ENCODE results near the gene STS.
"Not testable (repeated sequence)": the region's sequence is repeated elsewhere in the genome, so short reads cannot be mapped to it uniquely, and the experiment has no call there.

Gene STS

DNA sequence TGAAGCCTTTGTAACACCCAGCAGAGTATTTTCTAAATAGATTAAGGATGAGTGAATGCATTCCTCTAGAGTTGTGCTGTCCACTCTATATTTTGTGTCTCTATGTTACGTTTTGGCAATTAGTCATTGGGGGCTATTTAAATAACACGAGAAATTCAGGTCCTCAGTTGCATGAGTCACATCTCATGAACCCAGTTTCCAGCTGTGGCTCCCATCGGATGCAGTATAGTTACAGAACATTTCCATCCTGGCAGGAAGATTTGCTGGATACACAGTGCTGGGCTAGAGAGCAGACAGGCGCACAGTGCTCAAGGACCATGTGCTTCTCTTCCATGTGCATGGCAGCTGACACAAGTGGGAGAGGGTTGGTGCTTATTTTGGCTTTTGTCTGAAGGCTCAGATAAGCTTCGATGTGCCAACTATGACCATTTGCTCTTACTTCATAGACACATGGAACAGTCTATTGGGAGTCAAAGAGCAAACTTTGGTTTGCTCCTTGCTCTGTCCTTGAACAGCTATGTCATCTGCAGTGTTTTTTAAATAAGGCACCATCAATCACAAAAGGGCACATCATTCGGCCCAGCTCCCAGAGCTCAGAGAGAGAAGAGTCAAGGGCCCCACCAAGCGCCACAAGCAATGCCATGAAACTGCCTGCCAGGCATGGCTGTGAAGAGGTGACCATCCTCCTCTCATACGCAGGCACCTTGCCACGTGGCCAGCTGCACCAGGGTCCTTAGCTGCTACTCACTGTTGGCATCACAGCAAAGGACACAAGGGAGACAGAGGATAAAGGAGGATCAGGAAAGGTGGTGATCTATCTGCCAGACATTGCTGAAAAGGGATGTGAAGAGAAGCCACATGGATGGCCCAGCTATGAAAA lies 8.1 kb upstream of the STS start:
- no peak for DNase-seq (ENCODE audit: low read depth in 2 of 2)

- DNase-seq (ENCODE audit: low read depth in 2 of 2): no peak
These were observed 4.4 kb upstream of the STS start for GRCh38 chrX:7143076-7143475.

DNA sequence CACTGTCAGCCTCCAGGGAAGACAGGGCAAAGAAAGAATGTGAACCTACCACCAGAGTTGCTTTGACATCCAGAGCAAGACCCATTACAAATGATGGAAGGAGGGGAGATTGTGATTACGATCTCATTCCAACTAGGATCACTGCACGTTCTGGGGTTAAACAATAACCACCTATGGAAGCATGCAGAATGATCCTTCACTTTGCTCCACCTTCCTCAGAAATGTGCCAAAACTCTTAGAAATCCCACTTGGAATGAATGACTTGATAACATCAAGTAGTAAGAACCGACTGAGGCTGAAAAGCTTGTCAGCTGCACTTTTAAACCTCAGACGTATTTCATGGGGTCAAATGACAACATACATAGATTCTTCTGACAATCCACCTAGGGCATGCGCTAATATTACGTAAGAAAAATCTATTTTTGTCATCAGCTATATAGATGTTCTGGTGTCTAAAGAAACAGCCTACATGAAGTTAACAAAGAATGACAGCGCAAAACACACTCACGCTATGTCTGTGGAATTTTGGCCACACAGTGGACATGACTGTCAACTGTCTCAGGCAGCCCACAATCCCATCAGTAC lies 3.5 kb upstream of the STS start:
- no peak for DNase-seq (ENCODE audit: low read depth in 2 of 2)

- DNase-seq (ENCODE audit: low read depth in 2 of 2): no peak
These were observed 2.1 kb upstream of the STS start for GRCh38 chrX:7145454-7145853.

DNA sequence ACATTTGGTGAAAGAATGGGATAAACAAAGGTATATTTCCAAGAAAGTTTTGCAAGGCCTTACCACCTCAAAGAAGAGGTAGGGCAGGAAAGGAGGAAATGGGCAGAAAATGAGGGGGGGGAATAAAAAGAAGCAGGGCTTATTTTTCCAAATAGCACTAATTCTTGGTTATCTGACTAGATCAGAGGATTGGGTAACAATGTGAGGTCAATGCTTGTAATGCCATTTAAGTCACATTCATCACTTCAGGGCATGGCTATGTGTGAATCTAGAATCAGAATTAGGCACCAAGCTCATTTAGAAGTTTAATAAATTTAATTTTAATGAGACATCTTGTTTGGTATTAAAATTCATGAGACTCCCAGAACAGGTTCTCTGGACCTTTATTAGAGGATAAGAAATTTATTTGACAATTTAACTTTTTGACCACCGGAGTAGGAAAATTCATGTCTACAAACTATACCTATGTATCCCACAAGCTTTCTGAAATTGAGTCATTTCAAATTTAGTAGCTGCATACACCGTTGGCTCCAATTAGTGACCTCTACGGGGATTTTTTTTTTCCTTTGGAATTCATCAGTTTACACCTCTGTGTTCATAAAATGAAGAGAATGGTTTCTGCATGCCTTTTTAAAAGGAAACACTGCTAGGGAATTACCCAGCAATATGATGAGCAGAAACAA lies 1.4 kb upstream of the STS start:
- DNase-seq (ENCODE audit: low read depth in 2 of 2): no peak

DNA sequence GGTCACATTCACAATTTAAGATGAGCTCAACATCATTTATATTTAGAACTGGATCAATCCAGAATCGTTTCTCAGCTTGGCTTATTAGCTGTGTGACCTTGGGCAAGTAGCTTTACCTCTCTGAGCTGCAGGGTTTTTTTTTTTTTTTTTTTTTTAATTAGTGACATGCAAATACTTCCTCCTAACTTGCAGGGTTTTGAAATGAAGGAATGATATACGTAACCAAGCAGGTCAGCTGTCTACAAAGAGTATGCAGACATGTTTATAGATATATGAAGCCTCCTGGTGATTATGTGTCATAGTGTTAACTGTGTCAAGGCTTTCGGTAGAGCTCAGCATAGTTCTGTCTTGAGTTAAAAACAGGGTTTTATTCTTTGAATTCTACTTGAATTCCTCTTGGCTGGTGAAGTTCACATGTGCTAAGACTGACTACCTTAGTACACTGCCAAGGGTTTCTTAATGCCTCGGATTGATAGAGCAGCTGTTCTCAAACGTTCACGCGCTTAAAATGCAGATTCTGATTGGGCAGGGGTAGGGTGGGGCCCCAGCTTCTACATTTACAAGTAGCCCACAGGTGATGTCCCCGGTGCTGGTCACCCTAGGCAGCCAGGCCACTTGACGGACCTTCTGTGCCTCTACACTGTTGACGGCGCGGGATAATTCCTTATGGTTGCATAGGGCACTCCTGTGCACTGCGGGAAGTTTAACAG lies 654 bp upstream of the STS start:
- peak; percentile 0 to 3 for DNase-seq (ENCODE audit: low read depth in 2 of 2)

GRCh38 chrX:7147978-7148854 lies 704 bp downstream of the STS start, which contains the start of gene PUDP:
Gene PUDP, minus strand, starts transcription at chrX:7148153. Its CDS starts 40 bp downstream, at chrX:7148113.
- peak; percentile 58 to 70 for DNase-seq (ENCODE audit: low read depth in 2 of 2)

DNA sequence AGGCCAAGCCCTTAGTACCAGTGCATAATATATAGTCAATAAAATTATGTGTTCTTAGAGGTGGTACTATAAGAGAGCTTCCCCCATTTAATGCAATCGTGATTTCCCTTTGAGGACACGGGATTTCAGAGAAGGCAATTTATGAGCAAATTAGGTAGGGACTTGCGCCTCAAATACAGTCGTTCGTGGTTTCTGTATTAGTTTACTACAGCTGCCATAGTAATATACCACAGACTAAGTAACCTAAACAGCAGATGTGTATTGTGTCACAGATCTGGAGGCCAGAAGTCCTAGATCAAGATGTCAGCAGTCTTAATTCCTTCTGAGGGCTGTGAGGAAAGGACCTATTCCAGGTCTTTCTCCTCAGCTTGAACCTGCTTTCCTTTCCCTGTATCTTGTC lies 1.9 kb downstream of the STS start:
- no peak for DNase-seq (ENCODE audit: low read depth in 2 of 2)

- DNase-seq (ENCODE audit: low read depth in 2 of 2): no peak
These were observed 5.7 kb downstream of the STS start for GRCh38 chrX:7153231-7153630.

DNA sequence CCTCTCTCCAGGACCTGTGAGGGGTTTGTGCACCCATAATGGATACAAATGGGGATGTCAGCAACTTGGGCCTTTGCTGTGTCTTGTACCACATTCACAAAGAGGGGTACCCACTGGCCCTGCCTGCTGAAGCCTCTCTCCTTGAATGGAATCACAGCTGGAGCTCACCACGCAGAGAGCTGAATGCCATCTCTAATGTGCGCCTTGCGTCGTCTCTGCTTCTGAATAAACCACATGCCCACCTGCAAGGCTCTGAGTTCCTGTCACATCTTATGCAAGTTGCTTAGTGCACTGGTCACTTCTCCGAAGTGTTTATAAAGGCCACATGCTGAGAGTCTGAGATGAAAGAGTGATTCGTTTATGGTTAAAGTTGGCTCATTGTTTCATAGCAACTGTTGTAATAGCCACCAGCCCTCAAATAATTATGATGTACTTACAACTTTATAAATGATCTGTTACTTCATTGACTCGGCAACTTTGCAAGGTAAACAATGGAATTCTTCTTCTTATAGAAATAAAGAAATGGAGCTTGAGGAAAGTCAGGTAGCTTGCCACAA lies 6.6 kb downstream of the STS start:
- DNase-seq (ENCODE audit: low read depth in 2 of 2): no peak

DNA sequence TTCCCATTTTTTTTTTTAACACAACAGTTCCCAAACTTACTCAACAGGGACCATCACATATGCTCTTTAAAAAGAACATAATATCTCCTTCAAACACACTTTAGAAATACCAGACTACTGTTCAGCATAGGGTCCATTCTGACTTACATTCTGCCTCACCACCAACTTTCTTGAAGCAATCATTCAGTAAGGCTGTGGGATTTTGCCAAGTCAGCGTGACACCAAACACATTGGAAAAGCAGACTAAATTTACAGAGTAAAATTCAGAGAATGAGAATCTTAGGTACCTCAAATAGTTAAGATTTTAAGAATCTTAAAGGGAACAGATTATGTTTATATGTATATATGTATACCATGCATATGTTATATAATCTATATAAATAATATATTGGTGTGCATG lies 7.7 kb downstream of the STS start:
- DNase-seq (ENCODE audit: low read depth in 2 of 2): no peak

DNA sequence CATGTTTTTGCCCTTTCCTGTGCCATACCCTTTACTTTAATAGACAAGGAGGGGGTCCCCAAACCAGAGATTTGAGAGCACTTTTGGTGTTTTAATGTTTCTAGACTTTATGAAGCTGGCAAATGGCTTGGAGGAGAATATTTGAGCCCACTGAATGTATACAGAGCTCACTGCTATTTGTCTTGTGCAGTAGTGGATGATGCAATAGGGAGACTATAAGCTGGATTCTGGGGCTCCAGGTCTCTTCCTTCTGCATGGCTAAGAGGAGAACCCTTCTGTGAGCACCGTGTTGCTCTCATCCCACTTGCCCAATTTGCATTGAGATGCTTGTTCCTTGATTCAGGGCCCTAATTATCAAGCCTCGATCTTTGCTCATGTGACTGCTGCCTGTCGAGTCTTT lies 9.4 kb downstream of the STS start:
- DNase-seq (ENCODE audit: low read depth in 2 of 2): no peak

GRCh38 chrX:7158468-7158990 lies 11.0 kb downstream of the STS start:
- no peak for DNase-seq (ENCODE audit: low read depth in 2 of 2)

DNA sequence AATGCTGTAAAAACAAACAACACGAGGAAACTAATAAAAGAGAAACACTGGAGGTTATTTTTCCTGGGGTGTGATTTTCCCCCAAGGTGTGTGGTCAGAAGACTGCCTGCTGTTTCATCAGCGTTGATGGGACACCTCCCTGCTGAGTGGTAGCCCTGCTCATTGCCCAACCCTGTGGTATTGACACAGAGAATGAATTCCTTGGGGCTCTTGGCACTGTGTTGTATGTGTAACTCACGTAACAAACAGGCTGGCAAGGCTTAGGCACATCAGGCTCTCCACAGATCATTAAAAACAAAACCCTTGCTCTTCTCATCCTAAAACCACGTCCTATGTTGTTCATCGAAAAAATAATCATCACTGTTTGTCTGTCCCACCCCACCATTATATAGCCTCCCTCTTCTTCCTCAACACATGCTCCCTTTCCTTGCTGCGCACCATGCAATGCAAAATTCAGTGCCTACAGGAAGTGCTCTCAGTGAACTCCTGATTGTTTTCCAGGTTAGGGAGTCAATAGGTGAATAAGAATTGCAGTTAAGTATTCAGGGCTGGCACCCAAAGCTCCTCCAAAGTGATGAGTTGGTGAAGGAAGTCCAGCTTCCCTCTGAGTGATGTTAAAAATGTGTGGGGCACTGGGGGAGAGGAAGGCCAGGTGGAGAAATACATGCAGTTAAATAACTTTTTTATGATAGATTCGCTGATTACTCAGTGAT lies 11.8 kb downstream of the STS start:
- no peak for DNase-seq (ENCODE audit: low read depth in 2 of 2)

DNA sequence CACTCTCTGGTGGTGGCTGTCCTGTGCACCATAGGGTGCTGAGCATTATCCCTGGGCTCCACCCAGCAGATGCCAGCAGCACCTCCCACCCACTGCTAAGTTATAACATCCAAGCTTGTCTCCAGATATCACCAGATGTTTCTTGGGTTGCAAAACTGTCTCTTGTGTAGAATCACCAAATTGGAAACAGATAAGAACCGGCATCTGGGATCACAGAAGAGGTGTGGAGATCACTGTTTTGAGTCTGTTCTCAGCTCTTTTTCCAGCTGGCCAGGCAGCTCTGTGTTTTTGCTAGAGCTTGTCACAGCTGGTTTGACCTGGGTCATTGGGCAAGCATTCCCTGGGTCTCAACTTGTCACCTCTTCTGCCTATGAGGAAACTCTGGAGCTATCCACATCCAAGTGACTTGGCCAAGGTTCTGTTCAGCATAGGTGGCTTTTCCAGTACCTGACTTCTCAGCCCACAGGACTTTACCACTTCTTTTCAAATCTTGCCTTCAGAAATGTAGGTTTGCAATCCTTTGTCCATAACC lies 15.7 kb downstream of the STS start:
- DNase-seq (ENCODE audit: low read depth in 2 of 2): no peak

GRCh38 chrX:7164174-7164573 lies 16.7 kb downstream of the STS start:
- no peak for DNase-seq (ENCODE audit: low read depth in 2 of 2)

GRCh38 chrX:7168371-7168770 lies 20.9 kb downstream of the STS start:
- no peak for DNase-seq (ENCODE audit: low read depth in 2 of 2)

DNA sequence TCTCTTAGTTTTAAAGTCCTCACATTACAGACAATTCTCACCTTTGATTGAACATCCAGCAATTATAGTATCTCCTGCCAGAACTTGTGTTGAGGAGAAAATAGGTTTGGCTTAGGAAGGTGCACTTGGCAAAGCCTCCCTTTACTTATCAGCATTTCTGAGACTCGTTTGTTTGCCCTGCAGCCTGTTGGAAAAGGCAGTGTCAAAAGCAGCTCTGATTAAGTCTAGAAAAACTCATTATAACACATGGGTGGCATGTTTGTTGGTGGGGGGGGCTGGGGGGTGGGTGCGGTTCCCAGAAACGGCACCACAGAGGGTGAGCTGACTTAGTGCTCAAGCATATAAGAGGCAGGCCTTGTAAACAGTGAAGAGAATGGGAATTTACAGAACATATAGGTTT lies 22.1 kb downstream of the STS start:
- DNase-seq (ENCODE audit: low read depth in 2 of 2): no peak

DNA sequence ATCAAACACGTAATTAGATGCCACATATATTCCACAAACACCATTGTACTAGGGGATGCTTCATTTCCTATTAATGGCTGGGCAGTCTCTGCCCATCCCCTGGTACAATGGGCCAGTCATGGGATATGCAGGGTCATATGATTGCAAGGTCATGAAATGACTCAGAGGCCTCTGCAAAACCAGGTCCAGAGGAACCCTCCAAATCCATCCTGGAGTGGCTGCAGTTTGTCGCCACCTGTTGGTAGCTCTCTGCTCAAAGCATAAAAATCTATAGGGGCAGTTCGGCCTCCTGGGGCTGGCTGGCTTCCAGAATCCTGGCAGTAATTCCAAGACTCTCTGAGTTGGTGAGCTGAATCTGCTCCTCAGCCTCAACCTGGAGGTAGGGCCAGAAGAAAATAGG lies 23.4 kb downstream of the STS start:
- DNase-seq (ENCODE audit: low read depth in 2 of 2): peak; percentile 20 to 22

DNA sequence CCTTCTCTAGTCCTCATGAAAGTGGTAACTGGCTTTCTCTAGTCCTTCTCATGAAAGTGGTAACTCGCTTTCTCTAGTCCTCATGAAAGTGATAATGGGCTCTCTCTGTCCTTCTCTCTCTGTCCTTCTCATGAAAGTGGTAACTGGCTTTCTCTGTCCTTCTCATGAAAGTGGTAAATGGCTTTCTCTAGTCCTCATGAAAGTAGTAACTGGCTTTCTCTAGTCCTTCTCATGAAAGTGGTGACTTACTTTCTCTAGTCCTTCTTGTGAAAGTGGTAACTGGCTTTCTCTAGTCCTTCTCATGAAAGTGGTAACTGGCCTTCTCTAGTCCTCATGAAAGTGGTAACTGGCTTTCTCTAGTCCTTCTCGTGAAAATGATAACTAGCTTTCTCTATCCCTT lies 31.3 kb downstream of the STS start:
- not testable (repeated sequence) for DNase-seq (ENCODE audit: low read depth in 2 of 2)

Data from stimulated activated CD4-positive, alpha-beta T cell treated with anti-CD3 and anti-CD28 coated beads, Interleukin-4, amount 100 ng/mL, for 48 hours (primary cell).